Transverse colon (tissue), 3 donors: ENCODE results near the gene SMARCA1.

Experiments used
- EP300 ChIP-seq: sonication (generic); formaldehyde crosslinking; IDR thresholded peaks from one replicate; pipeline ENCODE4 v1.6.1; 2017; ENCODE audit warnings: antibody characterized with exemption, low read depth
- POLR2A ChIP-seq: fragments of 450-650 bp; IDR thresholded peaks from one replicate; pipeline ENCODE4 v1.6.1; 2016; ENCODE audit warnings: antibody characterized with exemption, mild to moderate bottlenecking, moderate library complexity
- TF ChIP-seq, protein P1 (sequence below), 5 experiments: fragments of 200-600 bp in 3 of 5; fragments of 450-650 bp in 2 of 5; sonication (generic) in 3 of 5; IDR thresholded peaks; 1 replicate in 2 of 5; 2 replicates in 3 of 5; pipeline ENCODE4 v1.5.1; 2016 to 2017; ENCODE audit warnings: antibody characterized with exemption in 5 of 5, inconsistent platforms in 3 of 5, mild to moderate bottlenecking in 2 of 5, moderate library complexity in 1 of 5

DNA sequence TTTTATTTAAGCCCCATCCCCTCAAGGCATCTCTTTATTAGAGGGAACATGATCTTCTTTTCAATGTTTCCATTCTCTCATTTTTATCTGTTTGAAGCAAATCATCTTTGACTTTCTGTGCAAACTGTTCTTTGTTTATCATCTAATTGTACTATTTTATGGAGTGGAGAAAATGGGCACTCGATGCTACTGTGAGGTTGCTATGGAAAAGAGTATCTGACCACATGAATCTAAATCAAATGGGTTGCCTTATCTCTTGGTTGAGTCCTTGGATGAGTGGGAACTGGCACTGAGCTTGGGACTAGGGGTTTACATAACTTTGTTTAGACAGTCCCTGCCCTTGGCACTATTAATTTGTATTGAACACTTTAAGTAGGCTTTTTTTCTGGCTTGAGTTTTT lies 25.8 kb upstream of the SMARCA1 start:
- TF ChIP-seq, protein P1, sequence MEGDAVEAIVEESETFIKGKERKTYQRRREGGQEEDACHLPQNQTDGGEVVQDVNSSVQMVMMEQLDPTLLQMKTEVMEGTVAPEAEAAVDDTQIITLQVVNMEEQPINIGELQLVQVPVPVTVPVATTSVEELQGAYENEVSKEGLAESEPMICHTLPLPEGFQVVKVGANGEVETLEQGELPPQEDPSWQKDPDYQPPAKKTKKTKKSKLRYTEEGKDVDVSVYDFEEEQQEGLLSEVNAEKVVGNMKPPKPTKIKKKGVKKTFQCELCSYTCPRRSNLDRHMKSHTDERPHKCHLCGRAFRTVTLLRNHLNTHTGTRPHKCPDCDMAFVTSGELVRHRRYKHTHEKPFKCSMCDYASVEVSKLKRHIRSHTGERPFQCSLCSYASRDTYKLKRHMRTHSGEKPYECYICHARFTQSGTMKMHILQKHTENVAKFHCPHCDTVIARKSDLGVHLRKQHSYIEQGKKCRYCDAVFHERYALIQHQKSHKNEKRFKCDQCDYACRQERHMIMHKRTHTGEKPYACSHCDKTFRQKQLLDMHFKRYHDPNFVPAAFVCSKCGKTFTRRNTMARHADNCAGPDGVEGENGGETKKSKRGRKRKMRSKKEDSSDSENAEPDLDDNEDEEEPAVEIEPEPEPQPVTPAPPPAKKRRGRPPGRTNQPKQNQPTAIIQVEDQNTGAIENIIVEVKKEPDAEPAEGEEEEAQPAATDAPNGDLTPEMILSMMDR (IDR thresholded peaks at IDR 0.05) = no peak
- TF ChIP-seq POLR2A (no peak), EP300 (no peak)
